HepG2 (cell line): ENCODE data around the gene GKN1. TPM values are rescaled to one million over a fixed set of nuclear protein-coding genes. Genes with fewer than 3 reads are reported as not detected.

ENCODE experiments used
- ATAC-seq: fragments of 200-7000 bp; cut with Tn5 transposase; 3 replicates; pipeline ENCODE4 v1.9.1; 2020; ENCODE audit warnings: mild to moderate bottlenecking, moderate library complexity
- BruUV-seq: library from RNA; stranded (reverse); fragments of 400-500 nt; replicated peaks from 2 replicates; lab custom pipeline; 2021; lab: Mats Ljungman, UMichigan
- CTCF ChIA-PET: fragments of 300-600 bp; formaldehyde crosslinking; extraction: SDS; loops from one replicate; lab custom pipeline; 2021; ENCODE audit warnings: low total read pairs, inconsistent platforms, low intra/inter-chr PET ratio; lab: Yijun Ruan, JAX
- POLR2A ChIA-PET: fragments of 350-600 bp; sonication (Branson Sonifier 250); formaldehyde crosslinking; loops from one replicate; lab custom pipeline; 2020; ENCODE audit warnings: antibody characterized with exemption, inconsistent platforms; lab: Yijun Ruan, JAX
- DNase-seq: peaks from one replicate; pipeline ENCODE4 v3.0.0-alpha.2; 2015; ENCODE audit warnings: low spot score
- FAIRE-seq: peaks from 3 replicates; lab custom pipeline; 2011; peaks lifted over from hg19 to GRCh38; lab: Jason Lieb, UNC
- H2AFZ ChIP-seq: one replicate; pipeline ENCODE4 v1.6.1; 2011; ENCODE audit warnings: low read length, inconsistent platforms
- H3K27ac ChIP-seq: fragments of 300-600 bp; 3 replicates; pipeline ENCODE4 v1.8.0; 2011; ENCODE audit warnings: mixed run types, mild to moderate bottlenecking, mixed read lengths, low read length, inconsistent platforms; ENCODE audit not compliant: insufficient read depth; ENCODE audit errors: extremely low read length
- H3K27me3 ChIP-seq, 2 experiments: fragments of 200-600 bp in 1 of 2; 2 replicates in 1 of 2; 3 replicates in 1 of 2; pipeline versions ENCODE4 v1.6.0 to v1.8.0; 2011; ENCODE audit warnings: low read length in 2 of 2, mild to moderate bottlenecking in 2 of 2, moderate library complexity in 2 of 2, inconsistent platforms in 1 of 2; ENCODE audit not compliant: insufficient read depth in 2 of 2, control insufficient read depth in 1 of 2
- H3K36me3 ChIP-seq, 2 experiments: fragments of 200-600 bp in 1 of 2; replicated peaks in 1 of 2; 2 replicates in 1 of 2; 3 replicates in 1 of 2; pipeline versions ENCODE4 v1.5.1 to v1.8.0; 2011; ENCODE audit warnings: low read length in 2 of 2, inconsistent platforms in 1 of 2; ENCODE audit not compliant: insufficient read depth in 2 of 2, control insufficient read depth in 1 of 2
- H3K4me1 ChIP-seq: 2 replicates; pipeline ENCODE4 v1.5.1; 2012; ENCODE audit warnings: low read length, inconsistent platforms; ENCODE audit not compliant: insufficient read depth
- H3K4me2 ChIP-seq: 2 replicates; pipeline ENCODE4 v1.6.0; 2011; ENCODE audit warnings: low read depth, low read length, inconsistent platforms
- H3K4me3 ChIP-seq, 3 experiments: fragments of 200-600 bp in 1 of 3; sonication (generic), shearing (Covaris generic) in 1 of 3; replicated peaks in 1 of 3; 2 replicates each; pipeline ENCODE4 v1.5.1; 2011 to 2016; ENCODE audit warnings: low read length in 3 of 3, inconsistent platforms in 2 of 3, low read depth in 2 of 3, mild to moderate bottlenecking in 2 of 3, control low read depth in 1 of 3, mixed read lengths in 1 of 3; ENCODE audit not compliant: insufficient read depth in 1 of 3
- H3K79me2 ChIP-seq: one replicate; pipeline ENCODE4 v1.6.1; 2011; ENCODE audit warnings: low read length, inconsistent platforms; ENCODE audit not compliant: insufficient read depth
- H3K9ac ChIP-seq: 2 replicates; pipeline ENCODE4 v1.6.0; 2011; ENCODE audit warnings: mild to moderate bottlenecking, low read depth, low read length, inconsistent platforms; ENCODE audit not compliant: insufficient read depth
- H3K9me3 ChIP-seq: 2 replicates; pipeline ENCODE4 v1.5.1; 2012; ENCODE audit warnings: mild to moderate bottlenecking, low read length
- H4K20me1 ChIP-seq: 2 replicates; pipeline ENCODE4 v1.6.0; 2011; ENCODE audit warnings: inconsistent platforms, mild to moderate bottlenecking, low read length, moderate library complexity; ENCODE audit not compliant: insufficient read depth
- AKNA ChIP-seq: sonication (generic); formaldehyde crosslinking; IDR thresholded peaks from 2 replicates; pipeline ENCODE4 v1.4.0; 2020; ENCODE audit warnings: missing genetic modification reagents, borderline replicate concordance
- BRF2 ChIP-seq: sonication (generic); formaldehyde crosslinking; IDR thresholded peaks from 2 replicates; pipeline ENCODE4 v1.8.1; 2022; ENCODE audit warnings: mild to moderate bottlenecking, missing genetic modification reagents
- ELK4 ChIP-seq: sonication (generic); formaldehyde crosslinking; IDR thresholded peaks from 2 replicates; pipeline ENCODE4 v1.9.0; 2021; ENCODE audit warnings: missing genetic modification reagents, borderline replicate concordance
- SIN3A ChIP-seq: IDR thresholded peaks from 2 replicates; pipeline ENCODE4 v1.6.1; 2011; ENCODE audit warnings: low read depth, mild to moderate bottlenecking, control low read depth, low read length, borderline replicate concordance
- SRSF9 ChIP-seq: fragments of 200-400 bp; formaldehyde crosslinking; IDR thresholded peaks from 2 replicates; pipeline ENCODE4 v1.6.1; 2018; ENCODE audit warnings: borderline replicate concordance, mild to moderate bottlenecking, low read depth, low read length; ENCODE audit not compliant: insufficient read depth, poor library complexity, severe bottlenecking
- ZNF225 ChIP-seq: sonication (generic); formaldehyde crosslinking; IDR thresholded peaks from 2 replicates; pipeline ENCODE4 v1.4.0; 2020; ENCODE audit warnings: mild to moderate bottlenecking, missing genetic modification reagents
- ZNF317 ChIP-seq: sonication (generic); formaldehyde crosslinking; IDR thresholded peaks from 2 replicates; pipeline ENCODE4 v1.5.0; 2020; ENCODE audit warnings: mild to moderate bottlenecking, missing genetic modification reagents
- ZNF646 ChIP-seq: sonication (generic); formaldehyde crosslinking; IDR thresholded peaks from 2 replicates; pipeline ENCODE4 v1.9.0; 2021; ENCODE audit warnings: mild to moderate bottlenecking, missing genetic modification reagents
- WGBS: methylation state at CpG from one replicate; pipeline ENCODE4 v1.1.6; 2017; ENCODE audit warnings: low lambda C conversion rate; 5-methylcytosine and 5-hydroxymethylcytosine counted together
- in situ Hi-C: cut with HindIII; loops from 2 replicates; pipeline ENCODE4 v1.10.0; 2017; ENCODE audit warnings: low pct_unique_long_range_greater_than_20kb; ENCODE audit not compliant: extremely low pct_ligation_motif_present
- intact Hi-C: fragments of 100-400 bp; cut with micrococcal nuclease; formaldehyde crosslinking; loops from one replicate; pipeline ENCODE4 v1.10.0; 2022; ENCODE audit not compliant: unreplicated experiment
- polyA plus RNA-seq, 8 experiments: library from polyadenylated mRNA; depleted of rRNA in 3 of 8; stranded (reverse) in 7 of 8; unstranded in 1 of 8; fragments of >200 nt; fragmentation: Illumina TruSeq in 4 of 8; extraction: Trizol in 4 of 8; gene quantifications; 2 replicates each; pipeline versions ENCODE4 v1.2.1 to v1.2.3, GENCODE V29; 2011 to 2016; ENCODE audit warnings: low read depth in 4 of 8, missing spikeins in 1 of 8, mixed read lengths in 1 of 8; ENCODE audit not compliant: insufficient read depth in 1 of 8
- total RNA-seq, 5 experiments: library from RNA; depleted of rRNA; stranded (reverse); fragments of >200 nt; fragmentation: Illumina TruSeq; extraction: Trizol; gene quantifications; 2 replicates each; pipeline ENCODE4 v1.2.3, GENCODE V29; 2016; ENCODE audit warnings: low read depth in 1 of 5

GKN1 gene
- total and polyA plus RNA-seq, 2 of the 13 experiments (the other 11 are each of a cell fraction or from before 2014, with no cell fraction given): not detected

GRCh38 chr2:68993660-68994059 is 19.2 kb downstream of the GKN1 start (continued):
- TF ChIP-seq ZNF646: peak; percentile 86
- no peak for TF ChIP-seq SIN3A
- no peak for TF ChIP-seq ZNF317 (CRISPR knock-in tag)
- no peak for TF ChIP-seq SRSF9

GRCh38 chr2:68994864-68995263 is 20.4 kb downstream of the GKN1 start:
- Histone ChIP-seq H3K4me3 (no peak overlapping the region), H3K27ac (no peak overlapping the region), H3K9ac (no peak overlapping the region), H3K79me2 (no peaks in the 10 kb centered on the region), H4K20me1 (no peaks in the 10 kb centered on the region), H2AFZ (no peak overlapping the region), H3K36me3 (no peaks in the 10 kb centered on the region), H3K27me3 (peaks cover 0 to 12% of the 10 kb centered on the region in 2 experiments; a peak in 2 of 5 replicates), H3K9me3 (no peaks in the 10 kb centered on the region), H3K4me2 (no peak overlapping the region), H3K4me1 (peaks cover 26% of the 10 kb centered on the region)
- intact Hi-C loops: no loop called here
- WGBS: 56% methylated on average over 4 of the region's 4 CpGs
- in situ Hi-C loops: no loop called here
- FAIRE-seq (no peak), DNase-seq (no peak), ATAC-seq (no peak)
- ChIA-PET POLR2A (no interaction called here), CTCF (no interaction called here)
- no TSS peak for BruUV-seq
- TF ChIP-seq ZNF225 (CRISPR knock-in tag): no peak
- TF ChIP-seq ELK4 (CRISPR knock-in tag): no peak
- TF ChIP-seq BRF2: no peak
- TF ChIP-seq AKNA: no peak
